ENCODE results near the gene PTPRM.
A peak's percentile ranks its signal among the peaks of the same experiment; 100 is the strongest.

Gene PTPRM

DNA sequence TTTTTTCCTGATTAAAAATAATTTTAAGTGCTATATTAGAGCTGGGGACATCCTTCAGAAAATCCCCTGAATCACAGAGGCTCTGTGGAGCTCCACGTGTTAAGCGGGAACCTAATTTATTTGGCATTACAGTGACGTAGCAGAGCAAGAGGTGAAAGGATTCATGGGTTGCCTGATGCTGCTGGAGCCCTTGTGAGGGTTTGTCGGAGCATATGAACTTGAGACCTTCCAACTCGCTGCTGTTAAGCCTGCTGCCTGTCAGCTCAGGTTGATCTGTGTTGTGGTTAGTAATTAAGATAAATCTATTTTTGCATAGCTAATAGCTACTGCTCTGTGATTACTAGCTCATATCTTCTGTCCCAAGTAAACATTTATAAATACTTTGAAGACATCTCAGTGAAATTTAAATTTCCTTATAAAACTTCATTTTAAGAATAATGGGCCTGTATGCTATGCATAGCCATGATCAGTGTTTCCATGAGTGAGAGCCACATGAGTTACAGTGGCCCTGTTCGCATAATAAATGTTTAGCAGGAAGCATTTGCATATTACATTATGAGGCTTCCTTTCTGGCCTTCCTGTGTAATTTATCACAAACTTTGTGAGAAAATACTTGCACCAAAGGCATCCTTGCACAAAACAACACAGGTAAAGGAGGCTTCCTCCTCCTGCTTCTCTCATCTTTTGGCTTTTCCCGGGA is 438.9 kb downstream of the PTPRM start:
- no peak for DNase-seq (ENCODE audit: low read depth)

DNA sequence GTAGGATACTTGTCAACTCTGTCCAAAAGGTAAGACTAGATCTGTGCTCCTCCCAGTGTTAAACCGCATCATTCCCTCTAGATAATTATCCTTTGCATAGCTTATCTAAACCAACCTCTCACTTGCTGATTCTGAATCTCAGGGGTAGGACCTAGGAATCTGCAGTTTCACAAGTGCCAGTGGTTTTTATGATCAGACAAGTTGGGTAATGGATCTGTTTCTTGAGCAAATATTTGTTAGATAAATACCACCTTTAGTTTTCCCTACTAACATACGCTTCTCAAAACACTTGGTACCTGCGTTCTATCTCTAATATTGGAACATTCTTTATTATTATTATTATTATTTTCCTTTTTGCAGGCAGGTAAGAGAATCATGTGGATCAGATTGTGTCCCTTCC is 439.9 kb downstream of the PTPRM start:
- no peak for DNase-seq (ENCODE audit: low read depth)

DNA sequence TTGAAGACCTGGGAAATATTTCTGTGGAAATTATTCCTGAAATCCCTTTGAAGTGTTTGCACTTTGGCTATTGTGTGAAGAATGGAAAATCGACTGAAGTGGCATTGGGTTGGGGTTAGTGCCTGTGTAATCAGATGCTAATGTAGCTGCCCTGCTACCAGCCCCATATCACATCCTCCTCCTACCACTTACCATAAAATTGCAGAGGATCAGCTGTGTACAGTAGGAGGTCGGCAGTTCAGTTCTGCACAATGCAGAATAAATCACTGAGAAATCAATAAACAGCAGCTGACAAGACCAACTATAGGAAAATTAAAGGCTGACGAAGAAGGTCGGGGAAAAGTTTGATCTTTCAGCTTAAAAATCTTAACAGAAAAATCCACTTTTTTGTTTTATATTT is 440.9 kb downstream of the PTPRM start:
- DNase-seq (ENCODE audit: low read depth), result no peak

DNA sequence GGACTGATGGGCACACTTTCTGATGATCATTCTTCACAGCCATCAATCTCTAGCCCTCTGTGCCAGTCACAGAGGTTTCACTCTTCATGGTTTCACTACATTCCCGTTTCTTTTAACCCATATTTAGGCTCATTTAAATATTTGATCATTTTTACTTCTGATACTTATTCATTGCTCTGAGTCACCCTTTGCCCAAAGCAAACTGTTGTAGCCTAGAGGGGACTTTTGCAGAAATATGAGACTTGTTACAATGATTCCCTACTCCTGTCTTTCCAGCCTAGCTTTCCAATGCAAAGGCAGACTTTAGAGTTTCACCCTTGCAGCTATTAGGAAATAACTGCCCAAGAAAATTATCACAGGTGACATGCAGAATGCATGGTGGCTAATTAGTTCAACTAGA is 444.2 kb downstream of the PTPRM start:
- no peak for DNase-seq (ENCODE audit: low read depth)

DNA sequence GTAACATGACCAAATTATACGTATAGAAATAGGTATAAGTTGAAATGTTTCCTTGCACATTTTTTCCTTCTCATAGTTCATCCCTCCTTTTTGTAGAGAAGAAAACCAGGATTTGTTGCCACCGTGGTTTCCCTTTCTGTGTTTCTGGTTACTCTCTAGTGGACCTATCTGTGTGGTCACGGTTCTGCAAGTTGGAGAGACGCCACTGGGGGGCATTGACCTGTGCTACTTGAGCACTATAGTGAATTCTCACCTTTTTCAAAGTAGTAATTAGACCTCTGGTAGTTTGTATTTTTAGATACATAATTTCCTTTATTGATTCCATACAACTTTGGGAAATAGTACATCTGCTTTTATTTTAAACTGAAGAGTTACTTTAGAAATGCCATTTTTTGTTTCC is 444.8 kb downstream of the PTPRM start:
- DNase-seq (ENCODE audit: low read depth), result no peak

DNA sequence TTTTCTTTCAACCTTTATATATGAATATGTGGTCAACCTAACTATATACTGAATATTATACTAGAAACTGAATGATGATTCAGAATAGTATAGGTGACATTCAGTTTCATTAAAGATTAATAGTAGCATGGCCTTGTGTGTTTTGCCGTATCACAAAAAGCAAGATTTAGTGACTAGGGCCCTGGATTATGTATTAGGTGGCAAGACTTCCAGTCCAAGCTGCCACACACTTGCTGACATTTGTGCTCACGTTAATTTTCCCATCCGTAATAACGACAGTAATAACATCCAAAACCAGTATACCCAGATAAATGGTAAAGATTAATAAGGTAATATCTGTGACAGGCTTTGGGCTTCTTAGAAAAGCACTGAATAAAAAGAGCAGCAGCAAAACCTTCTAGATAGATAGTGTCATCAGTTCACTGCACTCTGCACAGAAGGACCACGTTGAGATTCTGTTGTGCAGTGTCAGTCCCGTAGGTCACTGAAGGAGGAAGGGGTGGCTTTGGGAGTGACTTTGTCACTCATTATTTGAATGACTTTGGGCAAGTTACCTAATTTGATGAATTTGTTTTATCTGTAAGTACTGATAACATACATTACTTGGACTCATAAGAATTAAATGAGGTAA is 451.7 kb downstream of the PTPRM start:
- no peak for DNase-seq (ENCODE audit: low read depth)

DNA sequence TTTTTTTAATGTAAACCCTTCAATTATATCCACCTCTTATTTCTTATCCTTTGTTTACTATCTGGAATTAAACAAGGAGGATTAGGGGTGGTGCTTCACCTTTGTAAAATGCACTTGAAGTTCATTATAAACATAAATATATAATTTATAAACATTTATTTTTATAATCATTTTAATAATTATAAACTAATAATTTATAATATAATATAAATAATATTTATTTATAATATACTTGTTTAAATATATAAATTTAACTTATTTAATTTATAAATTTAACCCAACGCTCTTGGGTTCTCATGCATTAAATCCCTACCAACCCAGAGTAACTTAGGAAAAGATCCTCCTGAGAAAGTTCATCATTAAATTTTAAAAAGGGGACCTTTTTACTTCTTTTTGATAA is 452.5 kb downstream of the PTPRM start:
- DNase-seq (ENCODE audit: low read depth), result no peak

DNA sequence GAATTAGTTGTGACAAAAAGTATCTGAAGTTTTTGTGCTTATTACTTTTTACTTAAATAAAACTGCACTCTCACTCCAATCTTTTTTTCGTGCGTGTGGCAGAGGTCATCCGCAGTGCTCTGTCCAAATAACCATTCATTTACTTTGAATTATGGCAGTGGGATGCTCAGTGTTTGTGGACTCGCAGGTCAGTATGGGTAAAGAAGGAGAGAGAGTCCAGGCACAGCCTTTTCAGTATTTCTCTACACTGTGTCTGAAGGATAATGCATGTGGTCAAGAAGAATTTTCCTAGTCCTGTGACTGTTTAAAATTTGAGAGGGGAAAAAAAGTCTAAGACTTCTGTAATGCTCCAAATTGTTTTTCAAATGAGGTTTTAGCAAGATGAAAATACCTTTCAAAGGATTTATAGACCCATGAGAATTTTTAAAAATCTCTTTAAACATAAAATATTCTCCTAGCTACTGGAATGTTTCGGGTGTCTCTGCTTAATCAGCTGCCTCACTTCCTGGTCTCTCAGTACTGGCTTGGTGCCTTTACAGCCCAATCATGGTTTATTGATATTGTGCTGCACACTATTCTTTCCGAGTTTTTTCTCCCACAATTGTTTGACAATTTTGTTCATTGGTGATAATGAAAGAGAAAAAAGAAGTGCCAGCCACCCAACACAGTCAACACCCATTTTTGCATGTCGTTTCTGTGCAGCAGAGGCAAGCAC is 453.2 kb downstream of the PTPRM start:
- no peak for DNase-seq (ENCODE audit: low read depth)

DNA sequence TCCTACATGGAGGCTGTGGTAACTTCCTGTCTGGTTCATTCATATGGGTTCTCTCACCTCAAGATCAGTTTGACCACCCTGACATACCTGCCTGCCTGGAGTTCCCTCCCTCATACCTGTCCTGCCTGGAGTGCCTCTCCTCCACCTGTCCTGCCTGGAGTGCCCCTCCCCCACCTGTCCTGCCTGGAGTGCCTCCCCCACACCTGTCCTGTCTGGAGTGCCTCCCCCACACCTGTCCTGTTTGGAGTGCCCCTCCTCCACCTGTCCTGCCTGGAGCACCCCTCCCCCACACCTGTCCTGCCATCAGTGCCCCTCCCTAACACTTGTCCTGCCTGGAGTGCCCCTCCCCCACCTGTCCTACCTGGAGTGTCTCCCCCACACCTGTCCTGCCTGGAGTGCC is 461.9 kb downstream of the PTPRM start:
- DNase-seq (ENCODE audit: low read depth), result no peak

DNA sequence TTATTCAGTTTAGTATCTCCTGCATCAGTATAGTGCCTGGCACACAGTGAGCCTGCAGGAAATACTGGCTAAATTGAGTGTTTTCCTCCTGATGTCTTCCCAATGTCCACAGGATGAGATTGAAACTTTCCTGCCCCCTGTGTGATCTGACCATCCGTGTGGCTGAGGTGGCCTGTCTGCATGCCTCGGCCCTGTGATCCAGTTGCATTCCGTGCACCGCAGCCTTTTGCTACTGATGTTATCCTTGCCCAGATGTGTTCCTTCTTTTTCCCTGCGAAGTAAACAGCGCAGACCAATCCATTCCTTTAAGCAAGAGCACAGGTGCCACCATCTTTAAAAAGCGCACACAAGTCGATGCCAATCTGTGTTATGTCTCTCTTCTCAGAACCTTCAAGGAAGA is 462.6 kb downstream of the PTPRM start:
- DNase-seq (ENCODE audit: low read depth), result no peak

DNA sequence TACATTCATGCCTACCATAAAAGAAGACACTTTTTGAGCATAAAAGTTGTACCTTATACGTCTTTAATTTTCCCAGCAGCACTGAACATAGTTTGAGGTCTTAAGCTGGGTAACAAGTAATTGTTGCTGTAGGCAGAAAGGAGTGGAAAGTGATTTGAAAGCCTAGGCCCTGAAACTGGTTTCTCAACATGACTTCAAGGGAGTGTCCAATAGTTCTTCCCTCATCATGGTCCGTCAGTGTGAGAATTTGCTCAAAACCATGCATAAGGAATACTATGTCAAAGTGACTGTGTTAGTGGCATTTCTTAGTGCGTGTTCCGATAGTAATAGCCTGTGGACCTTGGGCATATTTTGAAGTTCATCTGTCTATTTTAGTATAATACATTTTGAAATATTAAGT is 463.1 kb downstream of the PTPRM start:
- DNase-seq (ENCODE audit: low read depth), result no peak

DNA sequence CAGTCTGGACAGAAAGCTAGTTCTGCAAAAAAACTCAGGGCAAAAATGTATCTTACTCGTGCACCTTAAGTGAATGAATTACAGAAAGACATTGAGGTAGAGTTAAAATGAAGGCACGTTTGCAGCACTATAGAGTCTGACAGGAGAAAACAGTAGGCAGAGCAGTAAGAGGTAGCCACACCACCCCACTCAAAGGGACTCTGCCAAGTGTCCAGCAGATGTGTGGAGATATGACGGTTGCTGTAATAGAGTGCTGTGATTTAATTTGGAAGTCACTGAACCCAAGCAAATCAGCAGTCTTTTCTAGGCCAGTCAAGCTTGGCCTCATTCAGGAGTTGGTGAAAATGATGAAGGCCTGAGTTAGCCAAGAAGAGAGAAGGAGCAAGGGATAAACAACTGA is 464.4 kb downstream of the PTPRM start:
- no peak for DNase-seq (ENCODE audit: low read depth)

DNA sequence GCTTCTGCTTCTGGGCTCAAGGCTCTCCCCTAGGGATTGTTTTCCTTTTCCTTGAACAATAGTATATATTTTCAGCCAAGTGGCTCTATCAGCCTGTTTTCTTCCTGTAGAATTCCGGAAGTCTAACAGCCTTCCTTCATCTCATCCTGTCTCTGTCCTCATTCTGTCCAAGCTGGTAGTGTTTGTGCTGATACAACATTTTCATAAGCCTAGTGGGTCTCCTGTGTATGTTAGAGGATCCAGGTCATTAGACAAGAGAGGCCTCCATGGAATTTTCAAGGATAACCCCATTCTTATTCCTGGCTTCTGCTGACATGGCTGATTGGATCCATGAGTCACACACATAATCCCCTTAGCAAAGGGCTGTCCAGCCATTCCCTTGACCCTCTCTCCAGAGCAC is 467.6 kb downstream of the PTPRM start:
- DNase-seq (ENCODE audit: low read depth), result no peak

DNA sequence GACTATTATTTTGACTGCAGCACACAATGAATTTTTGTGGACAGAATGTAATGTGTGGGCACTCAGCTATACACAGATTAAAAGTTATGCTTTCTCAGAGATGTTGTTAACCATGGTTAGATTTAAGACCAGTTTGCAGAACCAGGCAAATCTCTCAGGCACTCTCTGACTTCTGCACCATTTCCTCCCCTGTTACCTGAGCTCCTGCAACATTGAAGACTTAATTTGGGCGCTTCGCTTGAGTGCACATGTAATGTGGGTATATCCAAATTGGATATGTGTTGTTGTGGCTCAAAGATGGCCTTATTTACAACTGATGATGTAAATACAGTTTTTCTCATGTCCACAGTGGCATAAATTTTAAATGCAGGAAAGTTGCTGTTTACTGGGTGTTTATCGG is 469.4 kb downstream of the PTPRM start:
- DNase-seq (ENCODE audit: low read depth), result no peak

DNA sequence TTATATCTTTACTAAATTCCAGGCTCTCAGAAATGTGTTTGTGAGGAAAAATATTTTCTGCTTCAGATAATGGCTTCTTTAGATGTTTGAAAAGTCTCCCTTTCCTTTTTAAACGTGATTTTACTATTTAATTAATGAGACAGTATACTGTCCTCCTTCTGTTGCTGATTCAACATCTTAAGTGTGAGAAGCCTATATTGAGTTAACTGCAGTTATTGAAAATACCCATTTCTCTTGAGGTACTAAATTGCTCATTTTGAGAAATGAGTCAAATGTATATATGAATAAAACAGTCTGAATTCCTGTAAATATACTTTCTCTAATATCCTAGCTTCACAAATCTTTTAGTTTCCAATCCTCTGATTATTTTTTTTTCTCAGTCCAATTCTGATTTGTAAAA is 470.2 kb downstream of the PTPRM start:
- no peak for DNase-seq (ENCODE audit: low read depth)

DNA sequence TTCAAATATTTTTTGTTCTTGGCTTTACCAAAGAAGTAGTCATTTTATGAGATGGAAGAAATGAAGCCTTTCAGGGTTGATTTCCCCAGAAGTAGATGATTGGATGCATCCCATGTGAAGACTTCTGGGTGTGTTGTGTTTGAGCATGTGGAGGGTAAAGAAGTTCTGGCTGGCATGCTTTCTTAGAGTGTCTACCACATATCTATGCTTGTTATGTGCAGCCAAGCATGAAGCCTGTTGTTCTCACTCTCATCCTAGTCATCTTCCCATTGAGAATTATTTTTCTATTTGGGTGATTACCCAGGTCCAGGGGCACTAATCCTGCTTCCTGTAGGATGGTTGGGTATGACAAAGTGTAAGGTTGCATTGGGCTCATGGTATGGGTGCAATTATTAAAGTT is 472.9 kb downstream of the PTPRM start:
- DNase-seq (ENCODE audit: low read depth), result no peak

DNA sequence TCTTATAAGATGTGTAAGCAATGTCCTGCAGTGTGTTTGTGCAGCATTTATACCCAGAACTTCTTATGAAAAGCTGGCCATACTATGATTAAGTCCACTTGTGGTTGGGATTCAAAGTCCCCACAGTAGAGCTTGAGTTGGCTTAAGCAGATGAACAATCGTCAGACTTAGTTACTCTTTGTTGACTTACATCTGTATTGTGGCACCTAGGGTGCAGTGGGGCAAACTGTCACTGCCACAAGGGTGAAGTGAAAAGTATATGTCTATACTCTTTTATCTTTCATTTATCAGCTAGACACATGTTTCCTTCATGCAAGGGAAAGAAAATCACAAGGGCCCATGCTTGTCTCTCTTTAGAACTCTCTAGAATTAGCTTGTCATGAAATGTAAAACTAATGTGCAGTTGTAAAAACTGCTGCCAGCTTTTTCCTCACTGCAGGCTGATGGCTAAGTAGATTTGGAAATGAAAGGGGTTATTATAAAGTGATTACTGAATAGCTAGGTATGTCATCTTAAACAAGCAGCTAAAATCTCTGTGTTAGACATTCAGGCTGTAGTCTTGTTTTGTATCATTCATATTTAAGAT is 474.5 kb downstream of the PTPRM start:
- no peak for DNase-seq (ENCODE audit: low read depth)

DNA sequence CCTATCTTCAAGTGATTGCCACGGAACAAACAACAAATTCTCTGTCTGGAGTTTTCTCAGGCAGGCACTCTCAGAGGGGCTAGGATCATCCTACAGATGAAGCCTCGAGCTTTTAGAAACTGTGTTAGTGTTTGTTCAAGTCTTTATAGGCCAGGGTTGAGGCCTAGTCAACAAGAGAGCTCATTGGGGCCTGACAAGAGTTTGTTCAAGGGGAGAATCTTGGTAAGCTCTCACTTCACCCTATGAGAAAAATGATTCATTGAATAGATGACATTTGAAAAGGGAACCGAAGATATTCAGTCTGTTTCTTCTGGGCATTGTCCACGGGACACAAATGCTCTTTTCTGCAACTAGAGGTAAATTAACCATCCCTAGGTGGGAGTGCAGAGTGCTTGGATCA is 476.9 kb downstream of the PTPRM start:
- DNase-seq (ENCODE audit: low read depth), result no peak

DNA sequence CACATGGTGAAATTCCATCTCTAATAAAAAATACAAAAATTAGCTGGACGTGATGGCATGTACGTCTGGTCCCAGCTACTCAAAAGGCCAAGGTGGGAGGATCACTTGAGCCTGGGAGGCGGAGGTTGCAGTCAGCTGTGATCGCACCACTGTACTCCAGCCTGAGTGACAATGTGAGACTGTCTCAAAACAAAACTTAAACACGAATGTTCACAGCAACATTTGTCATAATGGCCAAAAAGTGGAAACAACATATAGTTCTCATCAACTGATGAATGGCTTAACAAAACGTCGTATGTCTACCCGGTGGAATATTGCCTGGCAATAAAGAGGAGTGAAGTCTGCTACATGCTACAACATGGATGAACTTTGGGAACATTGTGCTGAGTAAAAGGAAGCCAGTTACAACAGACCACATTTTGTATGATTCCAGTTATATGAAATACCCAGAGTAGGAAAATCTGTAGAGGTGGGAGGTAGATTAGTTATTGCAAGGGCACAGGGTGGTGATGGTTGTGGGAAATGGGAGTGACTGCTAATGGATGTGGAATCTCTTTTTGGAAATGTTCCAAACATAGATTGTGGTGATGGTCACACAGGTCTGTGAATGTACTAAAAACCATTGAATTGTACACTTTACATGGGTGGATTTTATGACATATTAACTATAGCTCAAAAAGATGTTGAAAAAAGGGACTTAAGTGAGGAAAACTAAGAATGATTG is 478.2 kb downstream of the PTPRM start:
- DNase-seq (ENCODE audit: low read depth), result no peak

DNA sequence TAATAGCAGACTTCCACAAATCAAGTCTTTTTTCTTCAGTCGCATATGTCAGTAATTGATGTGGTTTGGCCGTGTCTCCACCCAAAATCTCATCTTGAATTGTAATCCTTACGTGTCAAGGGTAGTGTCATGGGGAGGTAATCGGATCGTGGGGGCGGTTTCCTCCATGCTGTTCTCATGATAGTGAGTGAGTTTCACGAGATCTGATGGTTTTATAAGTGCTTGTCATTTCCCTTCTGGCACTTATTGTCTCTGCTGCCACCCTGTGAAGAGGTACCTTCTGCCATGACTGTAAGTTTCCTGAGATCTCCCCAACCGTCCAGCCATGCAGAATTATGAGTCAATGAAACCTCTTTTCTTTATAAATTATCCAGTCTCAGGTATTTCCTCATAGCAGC is 478.8 kb downstream of the PTPRM start:
- DNase-seq (ENCODE audit: low read depth), result peak; percentile 8

DNA sequence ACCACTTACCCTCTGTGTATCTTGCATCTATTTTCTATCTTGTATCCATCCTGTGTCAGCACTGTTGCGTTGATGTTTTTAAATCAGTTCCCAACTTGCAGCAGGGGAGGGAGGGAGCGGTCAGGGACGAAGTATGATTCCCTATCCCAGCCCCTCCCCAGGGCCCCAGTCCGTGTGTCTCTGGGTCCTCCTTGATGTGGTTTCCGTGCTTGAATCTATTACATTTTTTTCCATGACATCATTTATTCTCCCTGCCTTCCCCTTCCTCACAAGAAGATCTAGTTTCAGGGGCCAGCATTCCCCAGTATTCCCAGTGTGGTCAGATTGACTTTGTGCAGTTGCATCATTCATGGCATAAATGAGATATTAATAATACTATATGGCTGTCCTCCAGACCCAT is 479.3 kb downstream of the PTPRM start:
- no peak for DNase-seq (ENCODE audit: low read depth)

DNA sequence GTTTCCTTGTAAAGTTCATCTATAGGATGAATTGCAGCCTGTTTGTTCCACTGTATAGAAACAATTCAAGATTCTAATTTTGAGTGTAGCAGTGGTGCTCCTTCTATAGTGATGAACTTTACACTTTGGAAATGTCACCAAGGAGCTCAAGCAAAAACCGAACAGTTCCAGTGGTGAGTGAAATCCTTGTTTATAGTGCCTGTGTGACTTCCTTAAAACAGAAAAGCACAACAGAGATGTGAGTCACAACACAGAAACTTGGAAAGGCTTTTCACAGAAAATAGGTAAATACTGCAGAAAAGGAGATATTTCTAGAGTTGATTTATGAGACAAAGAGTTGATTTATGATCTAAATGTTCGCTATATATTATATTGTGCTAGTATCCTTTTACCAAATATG is 482.0 kb downstream of the PTPRM start:
- DNase-seq (ENCODE audit: low read depth), result no peak
